ENCODE data around the gene MN1.

GRCh38 chr22:27776650-27776958 lies 25.0 kb downstream of the MN1 start:
- TF ChIP-seq CTCF (IDR thresholded peaks at IDR 0.05; ENCODE audit: low read depth, low read length), result no peak
- TF ChIP-seq POLR2A (IDR thresholded peaks at IDR 0.05; ENCODE audit: extremely low read depth, insufficient read length), result no peak
- TF ChIP-seq MYC (IDR thresholded peaks at IDR 0.05; ENCODE audit: low read depth, low read length), result no peak

Data from NB4 (cell line).